Neural crest cell (in vitro differentiated cells): ENCODE data around the gene SOX12. TPM values are rescaled to one million over a fixed set of nuclear protein-coding genes. Genes with fewer than 3 reads are reported as not detected.

Experiments
- DNase-seq: peaks from one replicate; pipeline ENCODE4 v3.0.0; 2021; ENCODE audit warnings: low read depth, mixed read lengths, low spot score
- H3K27ac Mint-ChIP-seq: one replicate; pipeline ENCODE4 v1.8.0; 2021; ENCODE audit warnings: mild to moderate bottlenecking, mixed read lengths; ENCODE audit not compliant: unreplicated experiment
- H3K27me3 Mint-ChIP-seq: 2 replicates; pipeline ENCODE4 v1.8.0; 2021; ENCODE audit warnings: low read depth, mild to moderate bottlenecking, mixed read lengths
- H3K36me3 Mint-ChIP-seq: 2 replicates; pipeline ENCODE4 v1.8.0; 2021; ENCODE audit warnings: low read depth, mild to moderate bottlenecking, mixed read lengths
- H3K4me1 Mint-ChIP-seq: 2 replicates; pipeline ENCODE4 v1.8.0; 2021; ENCODE audit warnings: mixed read lengths
- H3K4me3 Mint-ChIP-seq: one replicate; pipeline ENCODE4 v1.8.0; 2021; ENCODE audit warnings: mild to moderate bottlenecking, mixed read lengths
- H3K9me3 Mint-ChIP-seq: 2 replicates; pipeline ENCODE4 v1.8.0; 2021; ENCODE audit warnings: mixed read lengths
- total RNA-seq: library from RNA; stranded (reverse); gene quantifications from 2 replicates; pipeline ENCODE4 v1.2.1, GENCODE V29; 2021
- TF ChIP-seq, protein P1 (sequence below): fragments of 200-600 bp; sonication (generic); conservative IDR thresholded peaks from 2 replicates; pipeline ENCODE4 v1.5.0; 2021; ENCODE audit warnings: antibody characterized with exemption, mild to moderate bottlenecking

The SOX12 gene
- total RNA-seq, 1 donor from 2014 or later, result 88.7 TPM

GRCh38 chr20:327186-328026, 2.1 kb downstream of the SOX12 start:
- peak overlapping the region; percentile 81 for H3K27ac Mint-ChIP-seq
- H3K27me3 Mint-ChIP-seq, result peaks cover 3% of the 10 kb centered on the region
- TF ChIP-seq, protein P1, sequence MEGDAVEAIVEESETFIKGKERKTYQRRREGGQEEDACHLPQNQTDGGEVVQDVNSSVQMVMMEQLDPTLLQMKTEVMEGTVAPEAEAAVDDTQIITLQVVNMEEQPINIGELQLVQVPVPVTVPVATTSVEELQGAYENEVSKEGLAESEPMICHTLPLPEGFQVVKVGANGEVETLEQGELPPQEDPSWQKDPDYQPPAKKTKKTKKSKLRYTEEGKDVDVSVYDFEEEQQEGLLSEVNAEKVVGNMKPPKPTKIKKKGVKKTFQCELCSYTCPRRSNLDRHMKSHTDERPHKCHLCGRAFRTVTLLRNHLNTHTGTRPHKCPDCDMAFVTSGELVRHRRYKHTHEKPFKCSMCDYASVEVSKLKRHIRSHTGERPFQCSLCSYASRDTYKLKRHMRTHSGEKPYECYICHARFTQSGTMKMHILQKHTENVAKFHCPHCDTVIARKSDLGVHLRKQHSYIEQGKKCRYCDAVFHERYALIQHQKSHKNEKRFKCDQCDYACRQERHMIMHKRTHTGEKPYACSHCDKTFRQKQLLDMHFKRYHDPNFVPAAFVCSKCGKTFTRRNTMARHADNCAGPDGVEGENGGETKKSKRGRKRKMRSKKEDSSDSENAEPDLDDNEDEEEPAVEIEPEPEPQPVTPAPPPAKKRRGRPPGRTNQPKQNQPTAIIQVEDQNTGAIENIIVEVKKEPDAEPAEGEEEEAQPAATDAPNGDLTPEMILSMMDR, result no peak
- no peaks in the 10 kb centered on the region for H3K9me3 Mint-ChIP-seq
- DNase-seq, result no peak
- peaks cover 4% of the 10 kb centered on the region for H3K36me3 Mint-ChIP-seq
- peak overlapping the region; percentile 90 for H3K4me3 Mint-ChIP-seq
- H3K4me1 Mint-ChIP-seq, result peaks cover 49% of the 10 kb centered on the region

DNA sequence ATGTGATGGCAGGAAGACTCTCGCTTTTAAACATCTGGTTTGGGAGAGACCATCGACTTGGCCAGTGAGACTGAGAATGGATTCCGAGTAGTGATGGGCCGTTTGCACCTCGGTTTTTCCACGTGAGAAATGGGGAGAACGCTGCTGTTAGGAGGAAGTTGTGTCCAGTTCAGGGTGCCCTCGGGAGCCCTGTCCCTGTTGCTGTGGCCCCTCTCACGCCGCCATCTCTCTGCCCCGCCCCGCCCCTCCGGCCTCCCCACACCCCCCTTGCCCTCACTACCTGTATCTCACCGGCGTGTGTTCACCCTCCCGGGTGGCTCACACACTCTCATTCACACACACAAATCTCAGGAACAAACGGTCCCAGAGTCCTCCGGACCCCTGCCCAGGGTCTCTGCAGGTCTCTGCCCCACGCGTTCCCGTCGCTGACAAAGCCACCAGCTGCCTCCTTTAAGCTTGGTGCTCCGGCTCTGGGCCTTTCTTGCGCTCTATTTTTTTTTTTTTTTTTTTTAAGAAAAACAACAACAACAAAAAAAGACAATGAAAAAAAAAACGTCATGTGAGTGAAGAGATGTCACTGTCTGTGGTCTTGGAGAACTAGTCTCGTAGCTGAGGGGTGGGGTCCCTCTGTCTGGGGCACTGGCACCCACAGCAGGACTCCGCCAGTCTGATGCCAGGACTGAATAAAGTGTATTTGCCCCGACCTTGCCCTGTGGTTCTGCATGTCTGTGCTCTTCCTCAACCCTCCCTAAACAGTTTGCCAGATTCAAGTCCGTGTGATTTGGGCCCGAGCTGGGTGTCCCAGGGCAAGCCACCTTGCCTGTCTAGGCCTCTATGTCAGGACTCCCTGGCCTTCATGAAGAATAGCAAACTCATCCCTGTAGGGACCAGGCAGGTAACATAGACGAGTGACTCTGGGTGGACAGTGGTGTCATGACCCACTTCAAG, 2.9 kb downstream of the SOX12 start:
- no peaks in the 10 kb centered on the region for H3K9me3 Mint-ChIP-seq
- no peak for DNase-seq
- peaks cover 45% of the 10 kb centered on the region for H3K4me1 Mint-ChIP-seq
- TF ChIP-seq, protein P1, result no peak
- H3K27ac Mint-ChIP-seq, result peak overlapping the region; percentile 81
- peaks cover 4% of the 10 kb centered on the region for H3K36me3 Mint-ChIP-seq
- peaks cover 3% of the 10 kb centered on the region for H3K27me3 Mint-ChIP-seq
- H3K4me3 Mint-ChIP-seq, result peak overlapping the region; percentile 90

- H3K9me3 Mint-ChIP-seq, result no peaks in the 10 kb centered on the region
- H3K4me1 Mint-ChIP-seq, result peaks cover 40% of the 10 kb centered on the region
- H3K36me3 Mint-ChIP-seq, result peaks cover 4% of the 10 kb centered on the region
- no peak overlapping the region for H3K27ac Mint-ChIP-seq
- peaks cover 3% of the 10 kb centered on the region for H3K27me3 Mint-ChIP-seq
- TF ChIP-seq, protein P1, result no peak
- peak overlapping the region; percentile 90 for H3K4me3 Mint-ChIP-seq
- DNase-seq, result no peak
These were observed 3.8 kb downstream of the SOX12 start for GRCh38 chr20:328975-329695.

DNA sequence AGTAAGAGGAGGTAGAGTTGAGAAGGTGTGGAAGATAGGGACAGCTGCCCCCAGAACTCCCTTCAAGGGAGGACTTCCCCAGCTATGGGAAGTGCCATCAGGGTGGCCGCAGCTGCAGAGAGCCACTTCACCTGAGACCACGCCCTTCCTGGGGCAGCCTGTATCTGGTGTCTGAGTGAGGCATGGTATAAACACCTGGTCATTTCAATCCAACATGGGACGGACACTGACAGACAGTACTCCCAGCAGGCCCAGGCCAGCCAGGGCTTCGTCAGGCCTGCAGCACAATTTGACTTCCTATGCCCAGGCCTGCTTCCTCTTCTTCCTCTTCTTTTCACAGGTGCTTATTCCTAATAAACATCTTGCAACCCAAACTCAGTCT, 4.5 kb downstream of the SOX12 start:
- TF ChIP-seq, protein P1, result no peak
- DNase-seq, result no peak
- Mint-ChIP-seq H3K27ac (no peak overlapping the region), H3K9me3 (no peaks in the 10 kb centered on the region), H3K27me3 (peaks cover 2% of the 10 kb centered on the region), H3K36me3 (peaks cover 4% of the 10 kb centered on the region), H3K4me1 (peaks cover 36% of the 10 kb centered on the region), H3K4me3 (peak overlapping the region; percentile 90)
